Endothelial cell of umbilical vein (primary cell): ENCODE results near the gene ZNF599. TPM values are rescaled to one million over a fixed set of nuclear protein-coding genes. Genes with fewer than 3 reads are reported as not detected.

Source experiments
- BruUV-seq: library from RNA; stranded (reverse); fragments of 400-500 nt; replicated peaks from 2 replicates; lab custom pipeline; 2021; lab: Mats Ljungman, UMichigan
- CTCF ChIA-PET: fragments of 300-600, 350-600 bp; sonication (Branson Sonifier 250); formaldehyde crosslinking; loops from one replicate; lab custom pipeline; 2021; ENCODE audit warnings: antibody characterized with exemption, inconsistent platforms; lab: Charles Lee
- POLR2A ChIA-PET: fragments of 300-600, 350-600 bp; sonication (Branson Sonifier 250); formaldehyde crosslinking; loops from one replicate; lab custom pipeline; 2021; ENCODE audit warnings: antibody characterized with exemption, inconsistent platforms; lab: Charles Lee
- DNase-seq: peaks from one replicate; pipeline ENCODE4 v3.0.0-alpha.2; 2011; ENCODE audit warnings: low read depth, low spot score
- FAIRE-seq: peaks from 2 replicates; lab custom pipeline; 2011; peaks lifted over from hg19 to GRCh38; lab: Jason Lieb, UNC
- H2AFZ ChIP-seq: 2 replicates; pipeline ENCODE4 v1.6.0; 2012; ENCODE audit warnings: low read depth, low read length, control low read depth, inconsistent platforms
- H3K27ac ChIP-seq: 2 replicates; pipeline ENCODE4 v1.5.1; 2011; ENCODE audit warnings: low read depth, mild to moderate bottlenecking, control low read depth, low read length, moderate library complexity; ENCODE audit not compliant: insufficient read depth
- H3K27me3 ChIP-seq, 2 experiments: 2 replicates each; pipeline versions ENCODE4 v1.6.0 to v1.6.1; 2011; ENCODE audit warnings: low read length in 2 of 2, mixed read lengths in 1 of 2; ENCODE audit not compliant: control insufficient read depth in 2 of 2, insufficient read depth in 2 of 2
- H3K36me3 ChIP-seq, 2 experiments: 2 replicates in 1 of 2; 3 replicates in 1 of 2; pipeline ENCODE4 v1.5.1; 2011; ENCODE audit warnings: low read length in 2 of 2, mild to moderate bottlenecking in 1 of 2, moderate library complexity in 1 of 2; ENCODE audit not compliant: control insufficient read depth in 2 of 2, insufficient read depth in 2 of 2; ENCODE audit errors: extremely low read depth in 1 of 2
- H3K4me1 ChIP-seq: 3 replicates; pipeline ENCODE4 v1.5.1; 2011; ENCODE audit warnings: mild to moderate bottlenecking, low read length; ENCODE audit not compliant: control insufficient read depth, insufficient read depth; ENCODE audit errors: extremely low read depth
- H3K4me2 ChIP-seq: 2 replicates; pipeline ENCODE4 v1.6.1; 2011; ENCODE audit warnings: low read length, control low read depth, mixed read lengths; ENCODE audit not compliant: insufficient read depth
- H3K4me3 ChIP-seq, 3 experiments: fragments of 200-600 bp in 1 of 3; sonication (generic), shearing (Covaris generic) in 1 of 3; replicated peaks in 1 of 3; 2 replicates each; pipeline ENCODE4 v1.5.1; 2011 to 2016; ENCODE audit warnings: control low read depth in 3 of 3, low read length in 3 of 3, mild to moderate bottlenecking in 2 of 3, inconsistent platforms in 1 of 3, low read depth in 1 of 3, moderate library complexity in 1 of 3; ENCODE audit not compliant: insufficient read depth in 1 of 3
- H3K79me2 ChIP-seq: 2 replicates; pipeline ENCODE4 v1.6.0; 2012; ENCODE audit warnings: low read length, inconsistent platforms; ENCODE audit not compliant: control insufficient read depth, insufficient read depth
- H3K9ac ChIP-seq: replicated peaks from 2 replicates; pipeline ENCODE3; 2011; ENCODE audit warnings: low read length, control low read depth; ENCODE audit not compliant: insufficient read depth; ENCODE audit errors: extremely low read depth
- H3K9me1 ChIP-seq: replicated peaks from 3 replicates; pipeline ENCODE4 v1.6.0; 2011; ENCODE audit warnings: mild to moderate bottlenecking, low read length; ENCODE audit not compliant: control insufficient read depth, insufficient read depth; ENCODE audit errors: extremely low read depth
- H3K9me3 ChIP-seq: replicated peaks from 2 replicates; pipeline ENCODE4 v1.5.1; 2012; ENCODE audit warnings: low read length, inconsistent platforms; ENCODE audit not compliant: control insufficient read depth, insufficient read depth
- H4K20me1 ChIP-seq: replicated peaks from 2 replicates; pipeline ENCODE3; 2011; ENCODE audit warnings: mild to moderate bottlenecking, low read length; ENCODE audit not compliant: control insufficient read depth, insufficient read depth; ENCODE audit errors: extremely low read depth
- CTCF ChIP-seq, 2 donors: IDR thresholded peaks; 1 replicate in 1 of 2; 2 replicates in 1 of 2; pipeline ENCODE4 v1.5.1; 2011; ENCODE audit warnings: low read length in 2 of 2, mild to moderate bottlenecking in 2 of 2, moderate library complexity in 2 of 2, control low read depth in 1 of 2, inconsistent platforms in 1 of 2, low read depth in 1 of 2; ENCODE audit not compliant: insufficient read depth in 1 of 2; ENCODE audit errors: extremely low read depth in 1 of 2
- EZH2 ChIP-seq: IDR thresholded peaks from 2 replicates; pipeline ENCODE4 v1.6.1; 2012; ENCODE audit warnings: borderline replicate concordance, low read depth, mild to moderate bottlenecking, moderate library complexity, low read length, inconsistent platforms; ENCODE audit not compliant: severe bottlenecking
- FOS ChIP-seq: IDR thresholded peaks from 2 replicates; pipeline ENCODE4 v1.6.1; 2011; ENCODE audit warnings: mild to moderate bottlenecking, low read length, moderate library complexity, borderline replicate concordance; ENCODE audit not compliant: insufficient read depth
- GATA2 ChIP-seq: IDR thresholded peaks from 2 replicates; pipeline ENCODE4 v1.7.0; 2011; ENCODE audit warnings: low read depth, mild to moderate bottlenecking, moderate library complexity, mixed read lengths, low read length; ENCODE audit not compliant: insufficient read length, insufficient read depth
- JUN ChIP-seq: IDR thresholded peaks from 2 replicates; pipeline ENCODE4 v1.6.1; 2011; ENCODE audit warnings: borderline replicate concordance, low read depth; ENCODE audit not compliant: insufficient read length, insufficient read depth
- MYC ChIP-seq: IDR thresholded peaks from one replicate; pipeline ENCODE4 v1.6.1; 2011; ENCODE audit warnings: mild to moderate bottlenecking, low read depth, low read length
- POLR2A ChIP-seq: IDR thresholded peaks from 2 replicates; pipeline ENCODE4 v1.6.1; 2012; ENCODE audit warnings: low read depth, mild to moderate bottlenecking, control low read depth, low read length
- POLR2AphosphoS5 ChIP-seq: IDR thresholded peaks from 2 replicates; pipeline ENCODE4 v1.6.1; 2012; ENCODE audit warnings: low read depth, mild to moderate bottlenecking, control low read depth, low read length, moderate library complexity; ENCODE audit not compliant: insufficient read depth
- dilution Hi-C: fragments of 300-500 bp; cut with MboI; formaldehyde crosslinking; loops from one replicate; pipeline ENCODE4 v1.15.0; 2019; ENCODE audit warnings: low sequenced_read_pairs; ENCODE audit not compliant: extremely low pct_ligation_motif_present
- intact Hi-C: fragments of 100-400 bp; cut with micrococcal nuclease; formaldehyde crosslinking; loops from one replicate; pipeline ENCODE4 v1.10.0; 2022
- polyA plus RNA-seq, 4 experiments: library from polyadenylated mRNA; depleted of rRNA in 3 of 4; stranded (reverse) in 3 of 4; unstranded in 1 of 4; fragments of >200 nt; gene quantifications; 2 replicates each; pipeline versions ENCODE4 v1.2.1 to v1.2.3, GENCODE V29; 2011 to 2012; ENCODE audit warnings: missing spikeins in 1 of 4
- total RNA-seq: library from RNA; stranded (reverse); gene quantifications from 2 replicates; pipeline ENCODE4 v1.2.3, GENCODE V29; 2021
- TF ChIP-seq, protein P1 (sequence below): IDR thresholded peaks from 2 replicates; pipeline ENCODE4 v1.6.1; 2011; ENCODE audit not compliant: insufficient read depth, insufficient read length

Gene ZNF599
- total and polyA plus RNA-seq, 2 donors (not counting 3 experiments of a cell fraction or from before 2014, with no cell fraction given), result 4.5 to 7.3 TPM

- ChIA-PET POLR2A (no interaction called here), CTCF (interaction anchor here (1.1 kb wide), 2 partner anchors 39 to 106 kb away, joined by 3 to 5 read pairs; no protein-coding TSS in a partner anchor)
- H3K9me3 ChIP-seq, result no peaks in the 10 kb centered on the region
- FAIRE-seq, result no peak
- dilution Hi-C loops, result no loop called here
- H3K27me3 ChIP-seq, result no peaks in the 10 kb centered on the region
- no peak overlapping the region for H3K27ac ChIP-seq
- no peak for TF ChIP-seq JUN
- TF ChIP-seq, protein P1, sequence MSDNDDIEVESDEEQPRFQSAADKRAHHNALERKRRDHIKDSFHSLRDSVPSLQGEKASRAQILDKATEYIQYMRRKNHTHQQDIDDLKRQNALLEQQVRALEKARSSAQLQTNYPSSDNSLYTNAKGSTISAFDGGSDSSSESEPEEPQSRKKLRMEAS, result no peak
- peak overlapping the region in 1 of 3 experiments; percentile 11 for H3K4me3 ChIP-seq
- intact Hi-C loops, result loop anchor here (10.0 kb wide), 1 partner anchor 192 kb away; the partner anchor contains the start of gene ZNF30
- no peaks in the 10 kb centered on the region for H4K20me1 ChIP-seq
- H3K4me2 ChIP-seq, result no peak overlapping the region
- H2AFZ ChIP-seq, result no peak overlapping the region
- H3K9ac ChIP-seq, result no peak overlapping the region
- no peaks in the 10 kb centered on the region for H3K79me2 ChIP-seq
- BruUV-seq, result no TSS peak
- H3K4me1 ChIP-seq, result peaks cover 3% of the 10 kb centered on the region
- no peaks in the 10 kb centered on the region for H3K36me3 ChIP-seq
- DNase-seq, result no peak
- no peaks in the 10 kb centered on the region for H3K9me1 ChIP-seq
Observed at GRCh38 chr19:34732612-34733211, 40.3 kb downstream of the ZNF599 start.

GRCh38 chr19:34731964-34732363 is 41.1 kb downstream of the ZNF599 start:
- no TSS peak for BruUV-seq
- CTCF ChIA-PET, result no interaction called here
- H3K9me3 ChIP-seq, result no peaks in the 10 kb centered on the region

More at GRCh38 chr19:34731964-34732363, 41.1 kb downstream of the ZNF599 start:
- TF ChIP-seq EZH2 (no peak), POLR2AphosphoS5 (no peak), JUN (no peak), POLR2A (no peak), CTCF (IDR thresholded peaks at IDR 0.05; ENCODE audit: extremely low read depth in 1 of 2, insufficient read depth in 1 of 2, low read depth in 1 of 2, low read length in 2 of 2) (no peak), GATA2 (no peak), FOS (no peak), MYC (no peak)
- TF ChIP-seq, protein P1, result no peak
- Histone ChIP-seq H3K9ac (no peak overlapping the region), H4K20me1 (no peaks in the 10 kb centered on the region), H3K9me1 (no peaks in the 10 kb centered on the region), H3K4me3 (no peak overlapping the region), H3K27ac (no peak overlapping the region), H3K79me2 (no peaks in the 10 kb centered on the region), H3K36me3 (no peaks in the 10 kb centered on the region), H2AFZ (no peak overlapping the region), H3K27me3 (no peaks in the 10 kb centered on the region), H3K4me2 (no peak overlapping the region), H3K4me1 (peaks cover 3% of the 10 kb centered on the region)
- POLR2A ChIA-PET, result no interaction called here
- FAIRE-seq (no peak), DNase-seq (no peak)
- intact Hi-C loops, result loop anchor here (10.0 kb wide), 1 partner anchor 193 kb away; the partner anchor contains the start of gene ZNF30
- dilution Hi-C loops, result no loop called here
